ENCODE results near the gene ROCK2.

The ROCK2 gene

DNA sequence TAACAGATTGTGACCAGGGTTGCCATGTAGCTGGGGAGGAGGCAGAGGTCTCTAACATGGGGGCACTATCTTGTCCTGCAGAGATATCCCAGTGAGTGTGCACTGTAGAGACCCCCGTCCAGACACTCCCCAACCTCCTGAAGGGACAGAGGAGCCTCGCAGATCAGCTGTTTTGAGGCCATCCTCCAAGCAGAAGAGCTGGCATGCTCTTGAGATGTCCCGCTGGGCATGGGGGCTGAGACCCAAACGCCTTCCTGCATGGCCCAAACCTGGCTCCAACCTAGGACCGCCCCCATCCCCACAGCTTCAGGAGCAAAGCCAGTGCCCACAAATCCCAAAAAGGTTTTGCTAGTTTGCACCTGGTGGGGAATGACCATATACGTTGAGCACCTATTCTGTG, 191.8 kb downstream of the ROCK2 start:
- no peak for DNase-seq (ENCODE audit: low read depth)

DNA sequence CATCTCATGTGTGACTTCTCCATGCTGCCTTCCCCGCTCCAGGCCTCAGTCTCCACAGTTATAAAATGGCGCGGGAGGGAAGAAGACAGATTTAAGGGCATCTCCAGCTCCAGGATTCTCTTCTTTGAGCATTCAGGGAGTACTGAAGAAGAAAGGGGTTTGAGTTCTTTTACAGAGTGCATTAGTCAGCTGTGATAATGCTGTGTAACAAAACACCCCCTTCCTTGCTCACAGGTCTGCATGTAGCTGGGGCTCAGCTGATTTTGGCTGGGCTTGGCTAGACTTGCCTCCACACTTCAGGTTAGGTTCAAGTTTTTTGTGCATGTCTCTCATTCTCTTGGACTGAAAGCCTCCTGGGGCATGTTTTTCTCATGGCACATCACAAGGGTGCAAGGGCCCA, 197.2 kb downstream of the ROCK2 start:
- DNase-seq (ENCODE audit: low read depth) = no peak

- no peak for DNase-seq (ENCODE audit: low read depth)
Measured at GRCh38 chr2:11146076-11146475, 198.4 kb downstream of the ROCK2 start.

GRCh38 chr2:11145350-11145749, 199.1 kb downstream of the ROCK2 start:
- no peak for DNase-seq (ENCODE audit: low read depth)

- DNase-seq (ENCODE audit: low read depth) = no peak
Measured at GRCh38 chr2:11144738-11145079, 199.7 kb downstream of the ROCK2 start.

DNA sequence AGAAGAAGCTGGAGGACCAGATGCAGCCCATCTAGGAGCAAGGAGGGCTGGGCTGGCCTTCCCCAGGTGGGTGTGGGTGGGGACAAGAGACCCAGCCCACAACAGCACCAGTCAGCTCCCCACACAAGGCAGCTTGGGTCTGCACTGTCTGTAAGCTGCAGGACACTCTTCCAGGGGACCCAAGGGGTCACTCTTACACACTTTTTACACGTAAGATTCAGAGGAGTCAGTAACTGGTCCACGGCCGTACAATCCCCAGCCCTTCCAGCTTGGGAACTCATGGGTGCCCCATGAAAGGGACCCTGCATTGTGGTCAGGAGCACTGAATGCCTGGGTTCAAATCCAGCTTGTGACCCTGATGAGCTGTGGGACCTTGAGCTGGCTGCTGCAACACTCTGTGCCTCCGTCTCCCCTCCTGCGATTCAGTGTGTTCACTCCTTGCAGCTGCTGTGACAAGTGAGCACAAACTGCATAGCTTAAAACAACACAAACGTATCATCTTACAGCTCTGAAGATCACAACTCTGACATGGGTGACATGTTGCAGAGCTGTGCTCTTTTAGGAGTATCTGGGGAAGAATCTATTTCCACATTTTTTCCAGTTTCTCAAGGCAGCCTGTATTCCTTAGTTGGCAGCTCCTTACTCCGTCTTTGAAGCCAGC, 200.2 kb downstream of the ROCK2 start:
- DNase-seq (ENCODE audit: low read depth) = no peak

- DNase-seq (ENCODE audit: low read depth) = no peak
Measured at GRCh38 chr2:11142987-11143386, 201.4 kb downstream of the ROCK2 start.

GRCh38 chr2:11142330-11142729, 202.1 kb downstream of the ROCK2 start:
- no peak for DNase-seq (ENCODE audit: low read depth)

DNA sequence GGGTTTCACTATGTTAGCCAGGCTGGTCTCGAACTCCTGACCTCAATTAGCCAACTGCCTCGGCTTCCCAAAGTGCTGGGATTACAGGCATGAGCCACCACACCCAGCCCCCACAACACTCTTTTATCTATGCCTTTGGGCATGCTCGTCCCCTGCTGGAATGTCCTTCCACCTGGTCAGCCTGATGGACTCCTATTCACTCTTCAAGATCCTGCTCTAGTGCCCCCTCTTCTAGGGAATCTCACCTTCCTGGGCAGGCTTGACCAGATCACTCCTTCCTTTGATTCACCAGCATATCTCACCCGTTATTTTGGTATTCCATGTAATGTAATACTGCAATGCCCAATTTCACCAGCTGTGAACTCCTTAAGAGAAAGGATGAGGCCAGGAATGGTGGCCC, 203.1 kb downstream of the ROCK2 start:
- no peak for DNase-seq (ENCODE audit: low read depth)

GRCh38 chr2:11140492-11140891, 203.9 kb downstream of the ROCK2 start:
- DNase-seq (ENCODE audit: low read depth) = no peak

DNA sequence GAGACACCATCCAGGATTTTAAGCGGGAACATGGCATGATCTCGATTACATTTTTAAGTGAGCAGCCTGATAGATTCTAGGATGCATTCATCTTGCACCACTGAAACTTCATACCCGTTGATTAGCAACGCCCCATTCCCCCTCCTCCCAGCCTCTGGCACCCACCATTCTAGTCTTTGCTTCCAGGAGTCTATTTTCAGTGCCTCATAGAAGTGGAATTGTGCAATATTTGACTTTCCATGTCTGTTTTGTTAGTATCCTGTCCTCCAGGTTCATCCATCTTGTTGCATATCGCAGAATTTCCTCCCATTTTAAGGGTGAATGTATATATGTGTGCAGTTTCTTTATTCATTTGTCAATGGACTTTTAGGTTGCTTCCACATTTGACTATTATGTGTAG, 210.1 kb downstream of the ROCK2 start:
- no peak for DNase-seq (ENCODE audit: low read depth)

- DNase-seq (ENCODE audit: low read depth) = no peak
Measured at GRCh38 chr2:11133936-11134320, 210.5 kb downstream of the ROCK2 start.

DNA sequence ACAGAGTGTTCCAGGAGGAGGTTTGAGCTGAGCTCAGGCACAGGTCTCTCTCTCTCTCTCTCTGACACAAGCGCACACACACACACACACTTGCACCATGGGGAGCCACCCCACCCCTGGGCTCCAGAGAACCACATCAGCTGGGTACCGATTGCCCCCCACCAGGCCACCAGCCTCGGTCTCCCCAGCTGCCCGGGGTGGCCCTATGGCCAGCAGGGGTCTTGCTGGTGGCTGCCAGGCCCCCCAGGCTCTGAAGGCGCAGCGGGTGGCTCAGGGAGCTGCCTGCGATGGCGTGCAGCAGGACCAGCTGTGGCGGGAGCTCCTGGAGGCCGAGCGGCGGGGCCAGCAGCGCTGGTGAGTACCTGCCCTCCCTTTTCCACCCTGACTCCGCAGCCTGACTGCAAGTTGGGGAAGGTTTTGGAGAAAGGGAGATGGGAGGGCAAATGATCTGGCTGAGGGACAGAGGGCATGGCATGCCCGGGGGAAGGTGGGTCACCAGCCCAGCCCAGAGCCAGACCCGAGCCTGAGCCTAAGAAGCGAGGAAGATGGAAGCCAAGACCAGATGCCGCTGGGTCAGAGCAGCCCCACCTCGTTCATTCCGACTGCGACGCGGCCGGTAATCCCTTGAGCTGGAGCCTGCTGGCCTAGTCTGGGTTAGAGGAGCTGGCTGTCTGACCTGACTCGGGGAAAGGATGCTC, 211.0 kb downstream of the ROCK2 start:
- DNase-seq (ENCODE audit: low read depth) = no peak

- DNase-seq (ENCODE audit: low read depth) = no peak
Measured at GRCh38 chr2:11132036-11132671, 212.3 kb downstream of the ROCK2 start.

DNA sequence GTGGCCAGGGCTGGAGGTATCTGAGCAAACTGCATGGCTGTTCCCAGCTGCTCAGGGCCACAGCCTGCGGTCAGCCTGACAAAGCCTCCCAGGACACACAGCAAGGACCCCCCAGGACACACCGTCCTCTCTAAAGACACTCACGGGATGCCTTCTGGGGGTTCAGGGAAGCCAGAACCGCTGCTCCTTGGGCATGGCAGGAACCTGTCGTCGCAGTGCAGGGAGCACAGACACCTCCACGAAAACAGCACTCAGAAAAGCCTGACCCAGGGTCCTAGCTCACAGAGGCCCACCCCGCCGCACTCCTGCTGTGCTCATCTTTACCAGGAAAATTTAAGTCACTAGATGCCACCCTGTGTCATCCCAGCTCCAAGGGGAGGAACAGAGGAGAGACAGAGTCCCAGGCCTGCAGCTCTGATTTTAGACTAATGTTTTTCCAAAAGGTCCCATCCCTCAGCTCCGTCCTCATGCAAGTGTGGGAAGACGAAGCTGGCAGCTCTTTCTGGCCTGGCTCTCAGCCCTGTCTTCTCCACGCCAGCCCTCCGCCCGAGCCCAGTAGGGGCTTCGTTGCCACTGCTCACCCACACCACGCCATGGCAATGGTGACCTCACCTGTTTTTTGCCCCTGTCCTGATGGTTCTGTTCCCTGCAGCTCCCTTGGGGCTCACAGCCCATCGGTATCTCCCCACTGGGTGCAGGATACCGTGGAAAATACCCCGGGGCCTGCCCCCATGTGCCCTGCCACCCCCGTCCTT, 213.1 kb downstream of the ROCK2 start:
- no peak for DNase-seq (ENCODE audit: low read depth)

All from activated T-helper 1 cell treated with Interleukin-2 at 50 U/mL for 16 hours (primary cell).